GM19193 (cell line): ENCODE measurements around the gene ZCCHC17.

Experiments used
- POLR2A ChIP-seq: IDR thresholded peaks from 4 replicates; pipeline ENCODE4 v1.6.1; 2011; ENCODE audit not compliant: insufficient read depth, insufficient read length; ENCODE audit errors: extremely low read depth

ZCCHC17 gene

DNA sequence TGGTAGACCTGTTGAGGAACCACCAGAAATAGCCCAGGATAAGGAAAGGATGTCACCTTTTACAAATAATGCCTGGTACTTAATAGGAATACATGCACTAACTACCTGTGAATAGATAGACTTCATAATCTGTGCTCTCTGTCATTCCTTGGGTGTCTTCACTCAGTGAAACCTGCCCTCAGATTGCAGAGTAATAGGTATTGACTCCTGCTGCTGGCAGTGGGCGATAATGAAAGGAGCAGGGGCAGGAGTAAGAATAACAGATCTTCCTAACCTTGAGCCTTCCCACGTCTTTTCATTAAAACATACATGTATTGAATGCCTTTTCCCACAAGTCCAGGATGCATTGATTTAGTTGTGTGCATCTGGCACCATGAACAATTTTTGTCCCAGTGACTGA is 59.6 kb downstream of the ZCCHC17 start:
- TF ChIP-seq POLR2A, result no peak

DNA sequence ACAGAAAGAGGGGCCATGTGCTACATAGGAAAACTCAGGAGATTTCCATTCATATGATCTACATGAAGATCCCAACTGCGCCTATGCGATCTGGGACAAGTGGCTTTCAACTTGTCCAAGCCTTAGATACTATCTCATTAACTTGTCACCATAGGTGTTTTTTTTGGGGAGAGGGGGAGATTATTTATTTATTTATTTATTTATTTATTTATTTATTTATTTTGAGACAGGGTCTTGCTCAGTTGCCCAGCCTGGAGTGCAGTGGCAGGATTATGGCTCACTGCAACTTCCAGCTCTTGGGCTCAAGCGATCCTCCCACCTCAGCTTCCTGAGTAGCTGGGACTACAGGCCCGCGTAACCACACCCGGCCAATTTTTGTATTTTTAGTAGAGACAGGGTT is 64.8 kb downstream of the ZCCHC17 start:
- TF ChIP-seq POLR2A, result no peak

DNA sequence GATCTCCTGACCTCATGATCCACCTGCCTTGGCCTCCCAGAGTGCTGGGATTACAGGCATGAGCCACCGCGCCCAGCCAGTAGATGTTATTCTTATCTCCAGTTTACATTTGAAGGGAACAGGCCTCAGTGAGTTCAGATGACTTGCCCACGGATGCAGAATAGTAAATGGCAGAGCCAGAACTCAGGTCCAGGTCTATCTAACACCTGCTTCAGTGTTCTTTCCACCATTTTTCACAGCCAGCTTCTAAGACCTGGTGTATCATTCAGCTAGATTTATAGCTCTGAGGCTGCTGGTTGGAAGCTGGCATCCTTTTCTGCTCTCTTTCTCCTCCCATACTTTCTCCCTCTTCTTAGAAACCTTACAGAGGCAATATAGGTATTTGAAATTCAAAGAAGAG is 65.2 kb downstream of the ZCCHC17 start:
- TF ChIP-seq POLR2A, result no peak

DNA sequence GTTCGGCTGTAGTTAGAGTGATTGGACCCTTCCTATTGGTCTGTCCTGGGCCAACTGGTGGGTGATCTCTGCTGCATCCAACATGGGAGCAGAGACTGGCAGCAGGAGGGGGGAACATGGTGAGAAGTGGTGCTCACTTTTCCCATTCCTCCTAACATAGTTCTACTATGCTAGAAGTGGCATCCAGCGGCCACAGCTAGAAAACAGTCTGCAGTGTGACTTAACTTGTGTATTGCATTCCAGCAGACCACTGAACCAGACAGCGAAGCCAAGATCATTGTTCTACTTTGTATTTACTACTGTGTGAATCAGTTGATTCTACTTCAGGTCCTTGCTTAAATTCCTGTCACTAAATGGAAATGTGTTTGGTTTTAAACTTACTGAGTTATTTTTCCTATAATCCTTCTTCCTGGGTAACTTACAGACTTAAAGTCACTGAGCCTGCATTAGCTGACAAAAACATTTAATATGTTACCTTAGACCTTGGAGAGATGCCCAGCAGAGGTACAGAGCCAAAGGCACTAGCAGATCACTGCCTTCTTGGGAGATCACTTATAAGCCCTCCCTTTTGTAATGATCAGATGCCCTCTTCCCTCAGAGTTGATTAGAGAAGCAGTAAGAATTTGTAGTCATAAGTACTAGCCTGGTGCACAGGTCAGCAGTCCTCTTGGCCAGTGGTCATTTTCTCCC is 67.9 kb downstream of the ZCCHC17 start:
- TF ChIP-seq POLR2A, result no peak

DNA sequence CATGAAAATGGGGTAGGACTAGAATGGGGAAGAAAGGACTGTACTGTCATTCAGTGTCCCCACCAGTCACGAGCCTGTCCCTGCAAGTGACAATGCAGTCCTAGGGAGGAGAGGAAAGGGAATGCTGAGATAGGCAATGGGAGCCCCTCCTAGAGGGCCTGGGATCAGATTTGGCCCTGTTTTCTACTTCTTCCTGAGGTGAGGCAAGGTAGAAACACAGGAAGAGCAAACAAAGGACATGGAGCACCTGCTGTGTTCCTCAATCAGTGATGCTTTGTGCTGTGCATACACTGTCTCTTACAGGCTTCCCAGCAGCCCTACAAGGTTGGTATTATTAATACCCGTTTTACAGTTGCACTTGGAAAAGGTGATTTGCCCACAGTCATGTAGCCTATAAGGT is 70.0 kb downstream of the ZCCHC17 start:
- no peak for TF ChIP-seq POLR2A

DNA sequence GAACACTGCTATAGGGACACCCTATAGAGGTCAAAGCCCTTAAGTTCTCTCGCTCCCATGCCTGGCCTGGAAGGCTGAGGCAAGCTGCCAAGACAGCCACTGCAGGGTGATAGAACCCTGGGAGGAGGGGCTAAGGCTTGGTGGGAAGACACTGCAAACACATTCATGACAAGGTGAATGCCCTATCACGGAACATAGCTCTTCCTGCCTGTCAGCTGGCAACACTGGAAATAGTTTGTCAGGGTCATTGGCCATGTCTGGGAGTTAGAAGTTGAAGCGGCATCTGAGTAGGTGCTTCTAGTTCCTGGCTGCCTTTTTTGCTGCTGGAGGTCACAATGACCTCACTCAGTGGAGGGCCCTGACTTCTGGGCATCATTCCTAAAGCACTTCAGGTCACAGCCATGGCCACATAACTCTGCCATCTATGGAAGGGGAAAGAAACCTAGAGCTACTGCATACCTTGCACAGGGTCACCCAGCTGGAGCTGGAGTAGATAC is 71.8 kb downstream of the ZCCHC17 start:
- TF ChIP-seq POLR2A, result no peak

DNA sequence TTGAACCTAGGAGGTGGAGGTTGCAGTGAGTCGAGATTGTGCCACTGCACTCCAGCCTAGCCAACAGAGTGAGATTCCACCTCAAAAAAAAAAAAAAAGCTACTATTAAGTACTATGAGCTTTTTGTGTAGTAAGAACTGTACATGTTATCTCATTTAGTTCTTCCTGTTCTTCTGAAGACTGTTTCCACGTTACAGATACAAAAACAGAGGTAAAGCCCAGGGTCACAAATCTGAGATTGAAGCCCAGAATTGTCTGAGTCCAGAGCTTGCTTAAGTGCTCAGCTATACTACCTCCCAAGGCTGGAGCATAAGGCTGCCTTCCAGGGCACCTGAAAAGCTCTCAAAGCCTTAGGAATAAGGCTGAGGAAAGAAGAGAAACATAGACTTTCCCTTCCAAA is 73.2 kb downstream of the ZCCHC17 start:
- TF ChIP-seq POLR2A, result no peak

DNA sequence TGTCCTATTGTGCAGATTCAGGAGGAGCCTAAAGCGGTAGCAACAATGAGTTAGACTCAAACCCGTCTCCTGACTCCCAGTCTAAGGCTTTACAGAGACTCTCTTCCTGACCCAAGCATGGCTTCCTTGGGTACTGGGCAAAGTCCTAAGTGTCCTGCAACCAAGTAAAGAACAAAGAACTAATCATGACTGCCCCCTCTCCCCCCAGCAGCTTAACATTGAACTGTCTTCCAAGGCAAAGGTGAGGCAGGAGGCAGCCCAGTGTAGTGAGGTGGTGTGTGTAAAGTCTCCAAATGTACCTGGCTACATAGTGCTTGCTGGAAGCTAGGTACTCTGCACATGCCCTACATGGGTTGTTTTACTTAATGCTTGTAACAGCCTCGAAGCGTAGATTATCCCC is 73.7 kb downstream of the ZCCHC17 start:
- no peak for TF ChIP-seq POLR2A

DNA sequence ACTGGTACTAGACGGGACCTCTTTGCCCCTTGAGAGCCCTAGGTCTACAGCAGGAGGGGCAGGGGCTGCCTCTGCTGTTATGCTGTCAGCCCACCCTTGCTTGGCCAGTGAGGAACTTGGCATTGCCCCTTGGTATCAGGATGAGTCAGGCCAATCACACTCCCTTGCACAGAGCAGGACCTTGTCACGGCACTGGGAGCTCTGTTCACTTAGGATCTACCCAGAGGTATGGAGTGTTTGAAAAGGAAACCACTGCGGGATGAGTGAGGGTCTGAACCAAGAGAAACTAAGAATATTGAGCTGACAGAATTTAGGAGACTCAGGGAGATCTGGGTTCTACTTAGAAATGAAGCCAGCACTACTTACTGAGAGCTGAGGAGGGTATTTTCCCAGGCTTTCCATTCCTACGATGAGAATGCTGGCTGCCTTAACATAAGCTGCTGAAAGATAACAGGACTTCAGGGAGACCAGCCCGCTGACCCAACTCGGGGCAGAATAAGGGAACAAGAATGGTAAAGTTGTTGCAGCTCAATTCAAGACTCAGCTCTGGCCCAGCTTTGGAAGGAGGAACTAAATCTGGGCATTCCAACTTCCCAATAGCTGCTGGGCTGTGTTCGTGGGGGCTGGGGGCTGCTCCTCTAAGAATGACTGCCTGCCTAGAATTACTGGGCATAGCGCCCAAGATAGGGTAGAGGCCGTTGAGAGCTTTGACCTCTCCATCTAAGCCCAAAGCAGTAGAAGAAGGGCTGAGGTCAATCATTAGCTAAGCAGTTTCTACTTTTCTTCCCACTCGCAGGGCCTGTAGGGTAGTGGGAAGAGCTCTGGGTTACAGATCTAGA is 74.5 kb downstream of the ZCCHC17 start:
- no peak for TF ChIP-seq POLR2A

DNA sequence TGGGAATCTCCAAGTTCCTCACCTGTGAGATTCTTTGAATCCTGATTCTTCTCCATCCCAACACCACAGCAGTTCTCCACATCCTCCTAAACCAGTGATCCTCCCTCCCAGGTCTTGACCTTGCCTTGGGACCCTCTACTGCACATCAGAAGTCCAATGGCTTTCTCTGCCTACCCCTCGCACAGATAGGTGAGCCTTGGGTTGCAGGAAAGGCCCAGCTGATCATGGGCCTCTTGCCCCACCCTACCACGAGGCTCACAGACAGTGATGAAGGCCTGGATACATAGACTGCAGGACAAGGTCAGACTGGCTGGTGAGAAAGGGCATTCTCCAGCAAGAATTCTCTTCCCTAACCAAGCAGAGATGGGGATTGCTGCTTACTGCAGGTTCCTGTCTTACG is 75.2 kb downstream of the ZCCHC17 start:
- no peak for TF ChIP-seq POLR2A

DNA sequence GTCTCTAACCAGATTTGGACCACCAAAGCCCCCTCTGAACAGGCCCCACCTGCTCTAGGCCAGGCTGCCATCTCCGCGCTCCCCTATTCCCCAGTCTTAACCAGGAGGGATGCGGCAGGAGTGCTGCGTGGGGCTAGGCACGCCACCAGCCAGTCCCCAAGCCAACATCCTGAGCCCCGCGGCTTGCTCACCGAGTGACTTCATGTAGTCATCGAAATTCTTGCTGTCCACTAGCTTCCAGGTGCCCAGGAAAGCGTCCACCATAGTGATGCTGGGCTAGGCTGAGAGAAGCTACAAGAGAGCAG is 75.9 kb downstream of the ZCCHC17 start:
- TF ChIP-seq POLR2A, result no peak

DNA sequence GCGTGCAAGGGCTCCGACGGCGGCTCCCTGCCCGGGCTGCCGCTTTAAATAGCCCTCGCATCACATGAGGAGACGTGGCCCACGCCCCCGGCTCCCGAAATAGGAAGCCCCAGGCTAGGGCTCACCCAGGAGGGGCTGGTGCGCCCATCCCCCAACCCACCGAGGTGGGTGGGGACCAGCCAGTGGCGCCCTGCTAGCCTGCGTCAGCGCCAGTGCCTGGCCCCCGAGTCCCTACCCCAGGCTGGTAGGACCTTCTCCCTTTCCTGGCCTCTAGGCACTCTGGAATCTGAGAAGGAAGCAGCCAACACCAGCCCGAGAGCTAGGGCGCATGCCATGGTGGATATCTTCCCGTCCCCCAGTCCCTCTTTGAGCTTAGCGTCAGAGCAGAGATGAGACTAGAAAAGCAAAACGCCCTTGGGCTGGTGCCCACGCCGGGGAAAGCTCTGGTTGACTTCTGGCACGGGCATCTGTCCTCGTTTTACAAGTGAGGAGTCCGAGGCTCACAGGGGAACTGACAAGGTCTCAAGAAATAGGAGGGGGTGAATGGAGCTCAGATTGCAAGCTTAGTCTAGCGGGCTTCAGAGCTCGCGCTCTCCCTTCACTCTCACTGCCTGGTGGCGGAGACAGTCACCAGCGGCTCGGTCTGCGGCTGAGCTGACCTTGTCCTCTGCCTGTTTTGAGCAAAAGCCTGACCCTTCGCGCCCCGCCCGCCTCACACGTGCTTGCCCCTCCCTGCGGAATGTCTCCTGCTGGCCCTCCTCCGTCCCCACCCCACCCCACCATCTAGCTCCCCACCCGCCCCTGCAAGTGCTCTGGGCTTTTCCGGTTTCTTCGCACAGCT is 76.4 kb downstream of the ZCCHC17 start, which contains the start of gene FABP3:
TSS of gene FABP3 (minus strand) at position 21 of the 841 bp plus-strand sequence. CDS start 62 bp downstream, outside the sequence.
- TF ChIP-seq POLR2A, result no peak

DNA sequence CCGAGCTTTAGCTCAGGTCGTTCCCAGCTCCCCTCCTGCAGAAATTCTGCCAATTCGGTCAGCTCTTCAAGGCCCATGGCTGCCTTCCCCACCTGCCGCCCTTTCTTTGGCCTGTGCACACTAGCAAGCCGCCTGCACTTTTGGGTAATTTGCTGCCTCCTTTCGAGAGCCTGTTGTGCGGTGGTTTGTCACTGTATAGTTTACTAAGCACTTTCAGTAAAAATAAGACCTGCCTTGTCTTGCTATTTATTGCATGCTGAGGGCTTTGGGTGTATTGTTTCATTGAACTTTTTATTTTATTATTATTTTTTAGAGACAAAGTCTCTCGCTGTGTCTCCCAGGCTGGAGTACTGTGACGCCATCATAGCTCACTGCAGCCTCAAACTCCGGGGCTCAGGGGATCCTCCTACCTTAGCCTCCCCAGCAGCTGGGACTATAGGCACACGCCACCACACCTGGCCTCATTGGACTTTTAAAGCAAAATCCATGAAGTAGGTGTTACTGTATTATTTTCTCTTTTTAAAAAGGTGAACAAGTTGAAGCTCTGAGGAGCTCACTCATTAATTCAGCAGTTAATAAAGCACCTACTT is 77.2 kb downstream of the ZCCHC17 start:
- TF ChIP-seq POLR2A, result no peak

DNA sequence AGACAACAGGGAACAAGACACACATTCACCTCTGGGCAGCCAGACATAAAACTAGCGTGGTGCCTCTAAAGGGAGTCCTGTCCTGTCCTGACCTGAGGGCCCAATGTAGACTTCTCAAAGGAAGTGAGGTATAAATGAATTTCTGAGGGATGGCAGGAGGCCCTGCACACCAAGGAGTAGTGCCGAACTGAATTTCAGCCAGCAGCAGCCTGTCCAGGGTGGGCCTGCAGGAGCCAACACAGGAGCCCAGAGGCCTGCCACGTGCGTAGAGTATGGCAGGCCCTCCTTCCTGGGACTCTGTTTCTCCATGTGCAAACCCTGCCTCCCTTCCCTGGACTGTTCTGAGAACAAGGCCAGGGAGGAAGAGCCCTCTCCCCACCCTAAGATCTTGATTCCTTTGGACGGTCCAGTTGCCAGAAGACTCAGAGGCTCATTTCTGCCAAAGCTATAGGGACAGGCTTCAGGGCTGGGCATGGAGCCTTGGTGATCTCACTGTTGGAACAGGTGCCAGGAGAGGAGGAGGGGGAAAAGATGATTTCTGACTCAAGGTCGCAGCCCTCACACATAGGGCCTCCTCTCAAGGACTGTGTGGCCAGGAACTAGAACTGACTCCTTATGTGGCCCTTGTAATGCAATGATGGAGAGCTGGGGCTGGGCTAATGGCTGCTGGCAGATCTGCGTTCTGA is 77.8 kb downstream of the ZCCHC17 start:
- TF ChIP-seq POLR2A, result no peak

DNA sequence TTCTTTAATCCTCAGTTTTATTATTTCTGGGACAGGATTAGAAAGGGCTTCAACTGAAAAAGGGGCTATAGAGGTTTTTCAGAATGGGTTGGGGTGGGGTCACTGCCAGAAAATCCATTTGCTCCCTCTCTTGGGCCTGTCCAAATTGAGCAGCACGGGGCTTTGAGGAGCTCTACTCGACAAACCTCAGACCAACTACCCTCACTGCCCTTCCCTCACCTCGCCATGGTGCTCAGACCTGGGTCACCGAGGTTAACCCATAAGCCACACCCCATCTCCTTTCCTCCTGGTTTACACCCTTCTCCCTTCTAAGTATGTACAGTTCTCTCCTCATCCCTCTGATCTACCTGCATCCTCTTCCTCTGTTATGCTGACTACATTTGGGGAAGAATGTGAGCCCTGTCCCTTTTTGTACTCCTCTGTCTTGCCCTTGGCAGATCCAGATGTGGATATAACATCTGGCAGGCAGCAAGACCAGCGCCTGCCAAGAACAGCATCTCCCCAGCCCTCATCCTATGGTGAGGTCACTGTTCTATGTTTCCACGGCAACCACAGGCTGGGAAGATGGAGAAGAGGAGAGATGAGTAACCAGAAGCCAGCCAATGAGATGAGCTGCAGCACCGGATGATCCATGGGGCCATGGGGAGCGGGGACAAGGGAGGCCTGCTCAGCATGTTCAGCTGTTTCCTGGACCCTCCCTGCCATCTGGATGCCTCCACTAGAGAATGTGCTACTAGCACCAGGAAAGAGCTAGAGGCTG is 79.7 kb downstream of the ZCCHC17 start:
- no peak for TF ChIP-seq POLR2A
